Measurements from ENCODE around the gene ZNF565. TPM values are rescaled to one million over a fixed set of nuclear protein-coding genes. Genes with fewer than 3 reads are reported as not detected.

Gene ZNF565
- total and polyA plus RNA-seq, 10 of the 15 experiments (the other 5 are each of a cell fraction or from before 2014, with no cell fraction given), result 0.72 to 2.2 (median 1.8) TPM

DNA sequence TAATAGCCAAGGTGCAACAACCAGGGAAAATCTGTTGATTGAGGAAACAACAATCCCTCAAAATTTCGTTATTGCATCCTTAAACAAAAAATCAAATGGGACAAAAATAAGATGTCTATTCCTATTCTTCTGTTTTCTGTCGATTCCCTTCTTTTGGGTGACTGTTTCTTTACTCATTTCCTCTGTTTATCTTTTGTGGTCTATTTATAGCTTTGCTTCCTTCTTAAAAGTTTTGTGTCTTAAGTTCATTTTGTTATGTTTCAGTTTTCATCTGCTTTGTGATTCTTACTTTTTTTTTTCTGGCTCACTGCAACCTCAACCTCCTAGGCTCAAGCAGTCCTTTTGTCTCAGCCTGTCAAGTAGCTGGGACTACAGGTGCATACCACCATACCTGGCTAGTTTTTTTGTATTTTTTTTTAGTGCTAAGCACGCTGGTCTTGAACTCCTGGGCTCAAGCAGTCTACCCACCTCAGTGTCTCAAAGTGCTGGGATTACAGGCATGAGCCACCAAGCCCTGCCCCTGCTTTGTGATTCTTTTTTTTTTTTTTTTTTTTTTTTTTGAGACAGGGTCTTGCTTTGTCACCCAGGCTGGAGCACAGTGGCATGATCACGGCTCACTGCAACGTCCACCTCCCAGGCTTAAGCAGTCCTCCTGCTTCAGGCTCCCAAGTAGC, 10.9 kb upstream of the ZNF565 start:
- ChIA-PET RAD21 (ENCODE audit: unreplicated experiment) (no interaction called here), POLR2A (no interaction called here), SMC1A (ENCODE audit: uncharacterized antibody, unreplicated experiment) (interaction anchor here (1.3 kb wide), 1 partner anchor 10 kb away, joined by 4 read pairs; the partner anchor contains the start of gene ZNF146), CTCF (no interaction called here)
- H3K79me2 ChIP-seq (ENCODE audit: control insufficient read depth, insufficient read depth, low read length), result peaks cover 33% of the 10 kb centered on the region
- H3K9me3 ChIP-seq (replicated peaks; ENCODE audit: control insufficient read depth, insufficient read depth, low read length), result peaks cover 21% of the 10 kb centered on the region
- H3K4me2 ChIP-seq (ENCODE audit: control insufficient read depth, insufficient read depth), result peak overlapping the region; percentile 44; the same call in 1 of the 2 replicates
- H3K4me1 ChIP-seq (ENCODE audit: control insufficient read depth, insufficient read depth, low read length), result no peaks in the 10 kb centered on the region
- no peaks in the 10 kb centered on the region for H4K20me1 ChIP-seq (ENCODE audit: control insufficient read depth, insufficient read depth)
- TF ChIP-seq ZNF384 (IDR thresholded peaks at IDR 0.05; ENCODE audit: borderline replicate concordance, low read depth, low read length), result peak; percentile 18; the same call in 1 of the 2 replicates
- TF ChIP-seq, protein P1, sequence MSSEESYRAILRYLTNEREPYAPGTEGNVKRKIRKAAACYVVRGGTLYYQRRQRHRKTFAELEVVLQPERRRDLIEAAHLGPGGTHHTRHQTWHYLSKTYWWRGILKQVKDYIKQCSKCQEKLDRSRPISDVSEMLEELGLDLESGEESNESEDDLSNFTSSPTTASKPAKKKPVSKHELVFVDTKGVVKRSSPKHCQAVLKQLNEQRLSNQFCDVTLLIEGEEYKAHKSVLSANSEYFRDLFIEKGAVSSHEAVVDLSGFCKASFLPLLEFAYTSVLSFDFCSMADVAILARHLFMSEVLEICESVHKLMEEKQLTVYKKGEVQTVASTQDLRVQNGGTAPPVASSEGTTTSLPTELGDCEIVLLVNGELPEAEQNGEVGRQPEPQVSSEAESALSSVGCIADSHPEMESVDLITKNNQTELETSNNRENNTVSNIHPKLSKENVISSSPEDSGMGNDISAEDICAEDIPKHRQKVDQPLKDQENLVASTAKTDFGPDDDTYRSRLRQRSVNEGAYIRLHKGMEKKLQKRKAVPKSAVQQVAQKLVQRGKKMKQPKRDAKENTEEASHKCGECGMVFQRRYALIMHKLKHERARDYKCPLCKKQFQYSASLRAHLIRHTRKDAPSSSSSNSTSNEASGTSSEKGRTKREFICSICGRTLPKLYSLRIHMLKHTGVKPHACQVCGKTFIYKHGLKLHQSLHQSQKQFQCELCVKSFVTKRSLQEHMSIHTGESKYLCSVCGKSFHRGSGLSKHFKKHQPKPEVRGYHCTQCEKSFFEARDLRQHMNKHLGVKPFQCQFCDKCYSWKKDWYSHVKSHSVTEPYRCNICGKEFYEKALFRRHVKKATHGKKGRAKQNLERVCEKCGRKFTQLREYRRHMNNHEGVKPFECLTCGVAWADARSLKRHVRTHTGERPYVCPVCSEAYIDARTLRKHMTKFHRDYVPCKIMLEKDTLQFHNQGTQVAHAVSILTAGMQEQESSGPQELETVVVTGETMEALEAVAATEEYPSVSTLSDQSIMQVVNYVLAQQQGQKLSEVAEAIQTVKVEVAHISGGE (CRISPR knock-in tag; IDR thresholded peaks at IDR 0.05), result no peak
- BruUV-seq (replicated peaks), result no TSS peak
- no peak overlapping the region for H3K9ac ChIP-seq (ENCODE audit: control insufficient read depth, insufficient read depth, low read length)
- H2AFZ ChIP-seq (ENCODE audit: control insufficient read depth, low read depth, low read length), result no peak overlapping the region
- intact Hi-C loops (cut with micrococcal nuclease; ENCODE audit: unreplicated experiment), result no loop called here
- DNase-seq (ENCODE audit: low read depth, low spot score) (no peak), FAIRE-seq (no peak), ATAC-seq (no peak)
- H3K27ac ChIP-seq (ENCODE audit: control insufficient read depth, insufficient read depth), result no peak overlapping the region
- WGBS (ENCODE audit: insufficient coverage, insufficient replicate concordance, low lambda C conversion rate, missing lambda C conversion rate), result 48% methylated on average over 5 of the region's 5 CpGs
- H3K27me3 ChIP-seq (replicated peaks in 1 of 2; ENCODE audit: control insufficient read depth in 2 of 2, insufficient read depth in 2 of 2, low read length in 1 of 2), result no peaks in the 10 kb centered on the region
- in situ Hi-C loops (cut with MboI), result no loop called here
- peaks cover 16 to 51% of the 10 kb centered on the region in 2 experiments for H3K36me3 ChIP-seq (ENCODE audit: control insufficient read depth in 2 of 2, insufficient read depth in 2 of 2, low read length in 1 of 2)
- no peak overlapping the region for H3K4me3 ChIP-seq
